Psoas muscle (tissue), 8 donors: Measurements from ENCODE around the gene IL6R. TPM values are rescaled to one million over a fixed set of nuclear protein-coding genes. Genes with fewer than 3 reads are reported as not detected.
A peak's percentile ranks its signal among the peaks of the same experiment; 100 is the strongest.

Experiments used
- ATAC-seq, 4 donors: fragments of 200-7000 bp; cut with Tn5 transposase; one replicate each; pipeline ENCODE4 v1.9.1; 2020; ENCODE audit warnings: moderate library complexity in 3 of 4, mild to moderate bottlenecking in 2 of 4
- DNase-seq, 2 donors: peaks; one replicate each; pipeline ENCODE4 v3.0.0-alpha.2; 2020
- H3K27ac ChIP-seq: fragments of 200-600 bp; one replicate; pipeline ENCODE4 v1.8.0; 2022
- H3K27me3 ChIP-seq, 3 donors: fragments of 200-600 bp in 1 of 3; one replicate each; pipeline versions ENCODE4 v1.6.1 to v1.8.0; 2013 to 2022; ENCODE audit warnings: low read length in 2 of 3, mild to moderate bottlenecking in 2 of 3, moderate library complexity in 1 of 3; ENCODE audit not compliant: insufficient read depth in 3 of 3
- H3K36me3 ChIP-seq, 2 donors: fragments of 200-600 bp in 1 of 2; one replicate each; pipeline versions ENCODE4 v1.6.1 to v1.8.0; 2013 to 2022; ENCODE audit warnings: low read depth in 1 of 2, mild to moderate bottlenecking in 1 of 2, moderate library complexity in 1 of 2; ENCODE audit not compliant: insufficient read depth in 1 of 2
- H3K4me1 ChIP-seq: fragments of 200-600 bp; one replicate; pipeline ENCODE4 v1.8.0; 2022
- H3K4me3 ChIP-seq: fragments of 200-600 bp; one replicate; pipeline ENCODE4 v1.8.0; 2022; ENCODE audit warnings: mild to moderate bottlenecking
- H3K9me3 ChIP-seq: fragments of 200-600 bp; one replicate; pipeline ENCODE4 v1.8.0; 2022
- WGBS, 3 donors: extraction: QIAGEN DNeasy Blood & Tissue Kit; methylation state at CpG; one replicate each; pipeline versions ENCODE4 v1.1.6 to v1.1.7; 2013; 5-methylcytosine and 5-hydroxymethylcytosine counted together
- intact Hi-C, 2 donors: fragments of 100-400 bp; cut with DNase I; formaldehyde crosslinking; loops; one replicate each; pipeline versions ENCODE4 v1.11.0 to v1.14.2; 2022
- polyA plus RNA-seq, 3 donors: library from polyadenylated mRNA; stranded (reverse); fragments of 200-250 nt; gene quantifications; one replicate each; pipeline ENCODE4 v1.2.3, GENCODE V29; 2013
- total RNA-seq, 4 donors: library from RNA; stranded (reverse); fragmentation: NEBNext Ultra II Directional in 2 of 4; extraction: Animal tissue kit (Norgen Biotek cat#: 25700) in 2 of 4; gene quantifications; one replicate each; pipeline versions ENCODE4 v1.2.1 to v1.2.4, GENCODE V29; 2021 to 2023
- TF ChIP-seq, protein P1 (sequence below): fragments of 200-600 bp; IDR thresholded peaks from one replicate; pipeline ENCODE4 v1.8.0; 2022; ENCODE audit warnings: antibody characterized with exemption
- donor health status: healthy with polysubstance abuse.
- donor health status: DM: no; HTN: no; CAD: no; lungs with moderate emphysema.
- donor health status: Bipolar disorder and iron deficiency.
- donor health status: healthy.
- donor health status: DM: yes; HTN: yes; CAD: no.
- donor health status: DM: no; HTN: no; CAD: no.
- donor health status: DM: no; HTN: no; CAD: no.
- donor health status: DM: yes; HTN: yes; CAD: no.

The IL6R gene
- total and polyA plus RNA-seq, 7 donors, result 32.6 to 182 (median 80.8) TPM

DNA sequence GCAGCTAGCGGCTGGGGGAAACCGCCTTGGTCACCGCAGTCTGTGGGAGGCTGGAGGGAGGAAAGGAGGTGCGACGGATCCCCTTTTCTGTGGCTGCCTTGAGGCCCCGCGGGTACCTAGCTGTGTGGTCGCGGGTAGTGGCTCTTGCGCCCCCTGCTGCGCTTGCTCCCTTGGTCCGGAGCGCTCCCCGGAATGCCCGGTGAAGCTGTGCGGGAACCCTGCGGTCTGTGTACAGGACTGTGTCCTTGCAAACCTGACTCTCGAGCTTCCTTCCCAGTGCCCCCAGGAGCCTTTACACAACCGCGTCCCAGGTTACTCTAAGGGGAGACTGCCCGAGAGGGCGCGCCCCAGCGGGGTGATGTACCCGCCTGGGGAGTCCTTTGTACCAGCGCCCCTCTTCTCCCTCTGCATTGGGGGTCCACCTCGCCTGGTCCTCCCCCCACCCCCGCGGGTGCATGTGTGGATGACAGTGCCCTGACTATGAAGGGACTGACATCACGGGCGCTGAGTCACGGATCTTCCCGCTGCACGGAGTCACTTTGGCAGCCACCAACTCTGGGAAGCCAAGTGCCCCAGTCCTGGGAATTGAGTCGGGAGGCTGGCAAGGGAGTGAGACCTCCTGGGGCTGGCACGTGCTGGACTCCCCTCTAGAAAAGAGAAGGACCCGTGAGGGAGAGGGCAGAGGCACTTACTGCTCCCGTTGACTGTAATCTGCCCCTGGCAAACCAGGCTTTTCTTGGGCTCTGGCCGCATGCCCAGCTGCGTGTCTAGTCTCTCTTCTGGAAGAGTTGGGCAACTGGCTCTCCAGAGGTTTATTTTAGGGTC lies 816 bp downstream of the IL6R start:
- intact Hi-C loops, result loop anchor here in 1 of 2 donors (1.0 kb wide), 1 partner anchor 12 kb away; no protein-coding TSS in a partner anchor
- TF ChIP-seq, protein P1, sequence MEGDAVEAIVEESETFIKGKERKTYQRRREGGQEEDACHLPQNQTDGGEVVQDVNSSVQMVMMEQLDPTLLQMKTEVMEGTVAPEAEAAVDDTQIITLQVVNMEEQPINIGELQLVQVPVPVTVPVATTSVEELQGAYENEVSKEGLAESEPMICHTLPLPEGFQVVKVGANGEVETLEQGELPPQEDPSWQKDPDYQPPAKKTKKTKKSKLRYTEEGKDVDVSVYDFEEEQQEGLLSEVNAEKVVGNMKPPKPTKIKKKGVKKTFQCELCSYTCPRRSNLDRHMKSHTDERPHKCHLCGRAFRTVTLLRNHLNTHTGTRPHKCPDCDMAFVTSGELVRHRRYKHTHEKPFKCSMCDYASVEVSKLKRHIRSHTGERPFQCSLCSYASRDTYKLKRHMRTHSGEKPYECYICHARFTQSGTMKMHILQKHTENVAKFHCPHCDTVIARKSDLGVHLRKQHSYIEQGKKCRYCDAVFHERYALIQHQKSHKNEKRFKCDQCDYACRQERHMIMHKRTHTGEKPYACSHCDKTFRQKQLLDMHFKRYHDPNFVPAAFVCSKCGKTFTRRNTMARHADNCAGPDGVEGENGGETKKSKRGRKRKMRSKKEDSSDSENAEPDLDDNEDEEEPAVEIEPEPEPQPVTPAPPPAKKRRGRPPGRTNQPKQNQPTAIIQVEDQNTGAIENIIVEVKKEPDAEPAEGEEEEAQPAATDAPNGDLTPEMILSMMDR, result peak; percentile 41
- DNase-seq (peak; percentile 91 to 96), ATAC-seq (peak; percentile 78 to 83 (median 78))
- Histone ChIP-seq H3K27me3 (no peaks in the 10 kb centered on the region), H3K4me1 (peaks cover 43% of the 10 kb centered on the region), H3K36me3 (peaks cover 0 to 19% of the 10 kb centered on the region in 2 donors), H3K9me3 (no peaks in the 10 kb centered on the region), H3K27ac (peak overlapping the region; percentile 100), H3K4me3 (peak overlapping the region; percentile 98)
- WGBS, 3 donors, result 1 to 3% (median 2%) methylated on average over 30 to 40 of the region's 40 CpGs

DNA sequence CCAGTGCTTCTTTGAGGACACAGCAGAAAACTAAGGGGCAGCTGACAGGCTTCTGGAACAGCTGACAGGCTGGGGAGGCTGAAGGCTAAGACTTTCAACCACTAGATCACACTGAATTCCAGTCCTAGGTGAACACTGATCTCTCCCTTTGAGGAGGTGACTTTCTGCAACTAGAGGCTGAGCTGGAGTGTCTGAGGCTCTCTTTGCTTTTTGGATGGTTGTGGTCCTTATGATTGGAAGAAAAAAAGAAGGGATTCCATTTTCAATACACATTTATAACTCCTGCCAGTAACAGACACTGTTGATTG lies 1.4 kb downstream of the IL6R start:
- Histone ChIP-seq H3K27me3 (no peaks in the 10 kb centered on the region), H3K27ac (peak overlapping the region; percentile 100), H3K4me1 (peaks cover 46% of the 10 kb centered on the region), H3K36me3 (peaks cover 0 to 24% of the 10 kb centered on the region in 2 donors), H3K9me3 (no peaks in the 10 kb centered on the region), H3K4me3 (peak overlapping the region; percentile 98)
- no peak for DNase-seq
- ATAC-seq, result peak; percentile 55 to 76 (median 66)
- intact Hi-C loops, result no loop called here
- TF ChIP-seq, protein P1, result no peak

GRCh38 chr1:154406886-154407197 lies 1.7 kb downstream of the IL6R start:
- intact Hi-C loops, result no loop called here
- no peaks in the 10 kb centered on the region for H3K9me3 ChIP-seq
- peak overlapping the region; percentile 100 for H3K27ac ChIP-seq
- ATAC-seq (peak in 3 of 4 donors; percentile 25 to 35 (median 31)), DNase-seq (peak in 1 of 2 donors; percentile 65)
- H3K27me3 ChIP-seq, result no peaks in the 10 kb centered on the region
- 40 to 50% (median 48%) methylated on average over 3 of the region's 3 CpGs for WGBS, 3 donors
- peaks cover 0 to 27% of the 10 kb centered on the region in 2 donors for H3K36me3 ChIP-seq
- H3K4me3 ChIP-seq, result peak overlapping the region; percentile 98
- H3K4me1 ChIP-seq, result peaks cover 49% of the 10 kb centered on the region
- TF ChIP-seq, protein P1, result no peak

DNA sequence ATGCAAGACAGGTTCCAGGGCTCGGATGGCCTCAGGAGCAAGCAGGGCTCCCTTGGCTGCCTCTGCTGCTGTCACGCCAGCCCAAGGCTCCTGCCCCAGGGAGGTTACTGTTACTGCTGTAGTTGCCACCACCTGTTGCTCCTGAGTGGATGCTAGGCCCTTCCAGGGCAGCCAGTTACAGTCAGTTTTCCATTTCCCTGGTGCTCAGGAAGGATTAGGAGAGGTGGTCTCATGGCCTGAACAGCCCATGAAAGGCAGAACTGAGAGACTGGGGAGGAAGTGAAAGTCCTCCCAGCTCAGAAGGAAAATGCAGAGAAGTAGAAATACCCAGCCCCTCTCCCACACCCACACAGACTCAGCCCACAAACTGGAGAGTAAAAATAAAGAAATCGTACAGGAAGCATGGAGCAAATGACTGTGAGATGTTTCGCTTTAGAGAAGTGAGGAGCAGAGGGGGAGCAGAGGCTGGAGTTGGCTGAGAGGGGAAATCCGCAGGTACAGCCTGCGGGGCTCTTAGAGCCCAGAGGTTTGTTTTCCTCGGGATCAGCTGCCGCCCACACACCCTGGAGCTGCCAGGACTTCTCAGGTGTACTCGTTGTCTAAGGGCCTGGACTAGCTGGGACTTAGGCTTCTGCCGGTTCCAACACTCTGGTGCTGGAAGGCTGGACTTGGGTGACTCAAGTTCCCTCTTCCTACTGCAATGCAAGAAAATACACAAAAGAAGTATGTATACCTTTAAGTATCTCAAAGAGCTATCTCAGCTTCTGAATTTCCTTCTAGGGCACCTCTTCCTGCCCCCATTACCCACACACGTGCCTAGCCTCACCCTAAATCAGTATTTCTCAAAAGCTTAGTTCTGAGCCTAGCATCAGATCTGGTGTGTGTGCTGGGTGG lies 2.3 kb downstream of the IL6R start:
- peaks cover 55% of the 10 kb centered on the region for H3K4me1 ChIP-seq
- H3K27me3 ChIP-seq, result no peaks in the 10 kb centered on the region
- ATAC-seq (peak in 1 of 4 donors; percentile 21), DNase-seq (no peak)
- TF ChIP-seq, protein P1, result no peak
- peaks cover 0 to 30% of the 10 kb centered on the region in 2 donors for H3K36me3 ChIP-seq
- intact Hi-C loops, result no loop called here
- peak overlapping the region; percentile 98 for H3K4me3 ChIP-seq
- WGBS, 3 donors, result 27 to 56% (median 30%) methylated on average over 11 of the region's 11 CpGs
- H3K9me3 ChIP-seq, result no peaks in the 10 kb centered on the region
- peak overlapping the region; percentile 100 for H3K27ac ChIP-seq
